ENCODE measurements around the gene ASPRV1.

ASPRV1 gene

GRCh38 chr2:69961496-69961895, at the start of gene ASPRV1:
Gene ASPRV1 (minus strand): TSS chr2:69961631. CDS start chr2:69961436, 195 bp downstream.
- DNase-seq (ENCODE audit: low read depth, low spot score), result no peak
- Histone ChIP-seq H3K9ac (ENCODE audit: insufficient read length, low read depth) (no peak within 1 kb of the TSS), H3K36me3 (ENCODE audit: insufficient read depth, insufficient read length, low read length) (no peaks in the 10 kb centered on the region), H3K27me3 (ENCODE audit: insufficient read depth, insufficient read length) (no peaks in the 10 kb centered on the region), H3K9me3 (ENCODE audit: insufficient read depth, low read length) (no peaks in the 10 kb centered on the region), H3K4me3 (ENCODE audit: insufficient read length, low read depth) (no peak within 1 kb of the TSS), H3K4me1 (ENCODE audit: insufficient read depth, insufficient read length) (peaks cover 3% of the 10 kb centered on the region)
- TF ChIP-seq SUZ12 (IDR thresholded peaks at IDR 0.05; ENCODE audit: extremely low read depth, insufficient read depth, insufficient read length) (no peak), ZNF274 (IDR thresholded peaks at IDR 0.05; ENCODE audit: low read depth, low read length) (no peak), YY1 (IDR thresholded peaks at IDR 0.05; ENCODE audit: insufficient read depth, insufficient read length) (no peak)

- Histone ChIP-seq H3K36me3 (ENCODE audit: insufficient read depth, insufficient read length, low read length) (no peaks in the 10 kb centered on the region), H3K4me1 (ENCODE audit: insufficient read depth, insufficient read length) (peaks cover 3% of the 10 kb centered on the region), H3K9ac (ENCODE audit: insufficient read length, low read depth) (no peak overlapping the region), H3K9me3 (ENCODE audit: insufficient read depth, low read length) (no peaks in the 10 kb centered on the region), H3K4me3 (ENCODE audit: insufficient read length, low read depth) (no peak overlapping the region), H3K27me3 (ENCODE audit: insufficient read depth, insufficient read length) (no peaks in the 10 kb centered on the region)
- TF ChIP-seq ZNF274 (IDR thresholded peaks at IDR 0.05; ENCODE audit: low read depth, low read length), result no peak
- no peak for TF ChIP-seq SUZ12 (IDR thresholded peaks at IDR 0.05; ENCODE audit: extremely low read depth, insufficient read depth, insufficient read length)
- TF ChIP-seq YY1 (IDR thresholded peaks at IDR 0.05; ENCODE audit: insufficient read depth, insufficient read length), result no peak
- no peak for DNase-seq (ENCODE audit: low read depth, low spot score)
Measured at GRCh38 chr2:70010576-70011111, 49.2 kb upstream of the ASPRV1 start.

GRCh38 chr2:70009762-70010575, 48.5 kb upstream of the ASPRV1 start:
- TF ChIP-seq ZNF274 (IDR thresholded peaks at IDR 0.05; ENCODE audit: low read depth, low read length) (no peak), SUZ12 (IDR thresholded peaks at IDR 0.05; ENCODE audit: extremely low read depth, insufficient read depth, insufficient read length) (no peak)
- H3K36me3 ChIP-seq (ENCODE audit: insufficient read depth, insufficient read length, low read length), result no peaks in the 10 kb centered on the region
- H3K4me3 ChIP-seq (ENCODE audit: insufficient read length, low read depth), result no peak overlapping the region
- no peak overlapping the region for H3K9ac ChIP-seq (ENCODE audit: insufficient read length, low read depth)
- no peaks in the 10 kb centered on the region for H3K9me3 ChIP-seq (ENCODE audit: insufficient read depth, low read length)
- H3K27me3 ChIP-seq (ENCODE audit: insufficient read depth, insufficient read length), result no peaks in the 10 kb centered on the region
- DNase-seq (ENCODE audit: low read depth, low spot score), result no peak
- peaks cover 3% of the 10 kb centered on the region for H3K4me1 ChIP-seq (ENCODE audit: insufficient read depth, insufficient read length)

- H3K9ac ChIP-seq (ENCODE audit: insufficient read length, low read depth), result no peak overlapping the region
- no peaks in the 10 kb centered on the region for H3K27me3 ChIP-seq (ENCODE audit: insufficient read depth, insufficient read length)
- H3K36me3 ChIP-seq (ENCODE audit: insufficient read depth, insufficient read length, low read length), result no peaks in the 10 kb centered on the region
- TF ChIP-seq ZNF274 (IDR thresholded peaks at IDR 0.05; ENCODE audit: low read depth, low read length) (no peak), SUZ12 (IDR thresholded peaks at IDR 0.05; ENCODE audit: extremely low read depth, insufficient read depth, insufficient read length) (no peak), YY1 (IDR thresholded peaks at IDR 0.05; ENCODE audit: insufficient read depth, insufficient read length) (no peak)
- peaks cover 3% of the 10 kb centered on the region for H3K4me1 ChIP-seq (ENCODE audit: insufficient read depth, insufficient read length)
- H3K9me3 ChIP-seq (ENCODE audit: insufficient read depth, low read length), result no peaks in the 10 kb centered on the region
- DNase-seq (ENCODE audit: low read depth, low spot score), result no peak
- H3K4me3 ChIP-seq (ENCODE audit: insufficient read length, low read depth), result no peak overlapping the region
Measured at GRCh38 chr2:70008290-70008689, 46.9 kb upstream of the ASPRV1 start.

- H3K27me3 ChIP-seq (ENCODE audit: insufficient read depth, insufficient read length), result no peaks in the 10 kb centered on the region
- no peaks in the 10 kb centered on the region for H3K9me3 ChIP-seq (ENCODE audit: insufficient read depth, low read length)
- H3K4me1 ChIP-seq (ENCODE audit: insufficient read depth, insufficient read length), result peaks cover 7% of the 10 kb centered on the region
- no peak overlapping the region for H3K9ac ChIP-seq (ENCODE audit: insufficient read length, low read depth)
- no peak for TF ChIP-seq YY1 (IDR thresholded peaks at IDR 0.05; ENCODE audit: insufficient read depth, insufficient read length)
- TF ChIP-seq ZNF274 (IDR thresholded peaks at IDR 0.05; ENCODE audit: low read depth, low read length), result no peak
- no peak for TF ChIP-seq SUZ12 (IDR thresholded peaks at IDR 0.05; ENCODE audit: extremely low read depth, insufficient read depth, insufficient read length)
- no peak for DNase-seq (ENCODE audit: low read depth, low spot score)
- H3K36me3 ChIP-seq (ENCODE audit: insufficient read depth, insufficient read length, low read length), result no peaks in the 10 kb centered on the region
- no peak overlapping the region for H3K4me3 ChIP-seq (ENCODE audit: insufficient read length, low read depth)
Measured at GRCh38 chr2:70007151-70007550, 45.7 kb upstream of the ASPRV1 start.

- Histone ChIP-seq H3K36me3 (ENCODE audit: insufficient read depth, insufficient read length, low read length) (no peaks in the 10 kb centered on the region), H3K4me1 (ENCODE audit: insufficient read depth, insufficient read length) (peaks cover 9% of the 10 kb centered on the region), H3K9ac (ENCODE audit: insufficient read length, low read depth) (no peak overlapping the region)
Measured at GRCh38 chr2:70006447-70006784, 45.0 kb upstream of the ASPRV1 start.

GRCh38 chr2:70005752-70006446, 44.5 kb upstream of the ASPRV1 start:
- Histone ChIP-seq H3K9me3 (ENCODE audit: insufficient read depth, low read length) (no peaks in the 10 kb centered on the region), H3K27me3 (ENCODE audit: insufficient read depth, insufficient read length) (no peaks in the 10 kb centered on the region), H3K4me1 (ENCODE audit: insufficient read depth, insufficient read length) (peaks cover 9% of the 10 kb centered on the region), H3K4me3 (ENCODE audit: insufficient read length, low read depth) (no peak overlapping the region), H3K9ac (ENCODE audit: insufficient read length, low read depth) (no peak overlapping the region), H3K36me3 (ENCODE audit: insufficient read depth, insufficient read length, low read length) (no peaks in the 10 kb centered on the region)
- TF ChIP-seq SUZ12 (IDR thresholded peaks at IDR 0.05; ENCODE audit: extremely low read depth, insufficient read depth, insufficient read length), result no peak
- TF ChIP-seq YY1 (IDR thresholded peaks at IDR 0.05; ENCODE audit: insufficient read depth, insufficient read length), result no peak
- no peak for TF ChIP-seq ZNF274 (IDR thresholded peaks at IDR 0.05; ENCODE audit: low read depth, low read length)
- no peak for DNase-seq (ENCODE audit: low read depth, low spot score)

More at GRCh38 chr2:70006447-70006784, 45.0 kb upstream of the ASPRV1 start:
- no peaks in the 10 kb centered on the region for H3K27me3 ChIP-seq (ENCODE audit: insufficient read depth, insufficient read length)
- H3K9me3 ChIP-seq (ENCODE audit: insufficient read depth, low read length), result no peaks in the 10 kb centered on the region
- no peak for TF ChIP-seq SUZ12 (IDR thresholded peaks at IDR 0.05; ENCODE audit: extremely low read depth, insufficient read depth, insufficient read length)
- TF ChIP-seq YY1 (IDR thresholded peaks at IDR 0.05; ENCODE audit: insufficient read depth, insufficient read length), result no peak
- TF ChIP-seq ZNF274 (IDR thresholded peaks at IDR 0.05; ENCODE audit: low read depth, low read length), result no peak
- no peak overlapping the region for H3K4me3 ChIP-seq (ENCODE audit: insufficient read length, low read depth)
- no peak for DNase-seq (ENCODE audit: low read depth, low spot score)

Measured in NT2/D1 (cell line).